ENCODE results near the gene ADAMTSL4.
"Not testable (repeated sequence)": the region's sequence is repeated elsewhere in the genome, so short reads cannot be mapped to it uniquely, and the experiment has no call there.

The ADAMTSL4 gene

GRCh38 chr1:150596095-150596892 is 47.1 kb downstream of the ADAMTSL4 start:
- no peak for DNase-seq (ENCODE audit: low spot score)

GRCh38 chr1:150596976-150597375 is 47.8 kb downstream of the ADAMTSL4 start:
- DNase-seq (ENCODE audit: low spot score) = peak; percentile 67

GRCh38 chr1:150598346-150598745 is 49.1 kb downstream of the ADAMTSL4 start:
- not testable (repeated sequence) for DNase-seq (ENCODE audit: low spot score)

- no peak for DNase-seq (ENCODE audit: low spot score)
Measured at GRCh38 chr1:150601540-150601939, 52.3 kb downstream of the ADAMTSL4 start.

GRCh38 chr1:150602372-150602771 is 53.2 kb downstream of the ADAMTSL4 start:
- not testable (repeated sequence) for DNase-seq (ENCODE audit: low spot score)

GRCh38 chr1:150603711-150604110 is 54.5 kb downstream of the ADAMTSL4 start:
- DNase-seq (ENCODE audit: low spot score) = no peak

- DNase-seq (ENCODE audit: low spot score) = no peak
Measured at GRCh38 chr1:150604226-150604588, 55.0 kb downstream of the ADAMTSL4 start.

- DNase-seq (ENCODE audit: low spot score) = not testable (repeated sequence)
Measured at GRCh38 chr1:150605451-150605731, 56.2 kb downstream of the ADAMTSL4 start.

GRCh38 chr1:150606463-150607142 is 57.4 kb downstream of the ADAMTSL4 start:
- no peak for DNase-seq (ENCODE audit: low spot score)

- DNase-seq (ENCODE audit: low spot score) = no peak
Measured at GRCh38 chr1:150609732-150610131, 60.5 kb downstream of the ADAMTSL4 start.

Data from D341Med (cell line).